MM.1S (cell line): ENCODE measurements around the gene ATCAY.

Experiments used
- CTCF ChIP-seq: fragments of 300-600 bp; sonication (generic); IDR thresholded peaks from 2 replicates; pipeline ENCODE4 v1.5.1; 2016; ENCODE audit warnings: antibody characterized with exemption, low read length, mixed read lengths
- EZH2 ChIP-seq: fragments of 300-600 bp; sonication (generic); optimal IDR thresholded peaks from 2 replicates; pipeline ENCODE3; 2017; ENCODE audit warnings: low read depth, mild to moderate bottlenecking, antibody characterized with exemption, low read length, mixed read lengths

- no peak for TF ChIP-seq EZH2
- TF ChIP-seq CTCF = no peak
Measured at GRCh38 chr19:3873151-3873550, 7.3 kb upstream of the ATCAY start.
